H9 (cell line): ENCODE measurements around the gene LNPEP. TPM values are rescaled to one million over a fixed set of nuclear protein-coding genes. Genes with fewer than 3 reads are reported as not detected.

Experiments used
- DNase-seq: peaks from one replicate; pipeline ENCODE4 v3.0.0-alpha.2; 2017
- H2AFZ ChIP-seq: one replicate; pipeline ENCODE4 v1.6.1; 2013; ENCODE audit warnings: mild to moderate bottlenecking, low read length, control low read depth, moderate library complexity
- H2AK5ac ChIP-seq: 2 replicates; pipeline ENCODE4 v1.6.1; 2013; ENCODE audit warnings: low read length, control low read depth, mixed read lengths; ENCODE audit not compliant: insufficient read length
- H2BK120ac ChIP-seq: one replicate; pipeline ENCODE4 v1.6.1; 2013; ENCODE audit warnings: low read depth, mild to moderate bottlenecking, low read length, control low read depth, inconsistent platforms; ENCODE audit not compliant: poor library complexity, severe bottlenecking
- H2BK12ac ChIP-seq: 2 replicates; pipeline ENCODE4 v1.6.1; 2013; ENCODE audit warnings: low read length, control low read depth, mixed read lengths, low read depth; ENCODE audit not compliant: insufficient read length
- H2BK15ac ChIP-seq: 2 replicates; pipeline ENCODE4 v1.6.1; 2013; ENCODE audit warnings: low read depth, low read length, control low read depth
- H2BK20ac ChIP-seq: one replicate; pipeline ENCODE4 v1.6.1; 2013; ENCODE audit warnings: low read depth, mild to moderate bottlenecking, low read length, control low read depth, inconsistent platforms; ENCODE audit not compliant: poor library complexity, severe bottlenecking
- H2BK5ac ChIP-seq: 2 replicates; pipeline ENCODE4 v1.6.1; 2013; ENCODE audit warnings: low read length, control low read depth, mixed read lengths; ENCODE audit not compliant: insufficient read length
- H3K14ac ChIP-seq: 2 replicates; pipeline ENCODE4 v1.6.1; 2013; ENCODE audit warnings: low read length, control low read depth; ENCODE audit not compliant: insufficient read depth
- H3K18ac ChIP-seq: 2 replicates; pipeline ENCODE4 v1.6.1; 2013; ENCODE audit warnings: low read depth, mild to moderate bottlenecking, mixed read lengths, low read length, control low read depth; ENCODE audit not compliant: insufficient read length
- H3K23ac ChIP-seq: 2 replicates; pipeline ENCODE4 v1.6.1; 2013; ENCODE audit warnings: low read length, control low read depth, mixed read lengths, low read depth; ENCODE audit not compliant: insufficient read length
- H3K23me2 ChIP-seq: 2 replicates; pipeline ENCODE4 v1.6.1; 2013; ENCODE audit warnings: low read depth, mild to moderate bottlenecking, mixed read lengths, low read length, control low read depth; ENCODE audit not compliant: insufficient read length, poor library complexity, severe bottlenecking
- H3K27ac ChIP-seq: 2 replicates; pipeline ENCODE4 v1.5.1; 2013; ENCODE audit warnings: low read length, control low read depth, mixed read lengths, low read depth; ENCODE audit not compliant: insufficient read length
- H3K27me3 ChIP-seq: 2 replicates; pipeline ENCODE4 v1.6.1; 2013; ENCODE audit warnings: low read length, control low read depth, inconsistent platforms; ENCODE audit not compliant: insufficient read depth
- H3K4ac ChIP-seq: 2 replicates; pipeline ENCODE4 v1.6.1; 2013; ENCODE audit warnings: low read depth, mild to moderate bottlenecking, control low read depth, inconsistent platforms, low read length, moderate library complexity
- H3K4me1 ChIP-seq: 2 replicates; pipeline ENCODE4 v1.6.1; 2013; ENCODE audit warnings: low read length, control low read depth, inconsistent platforms; ENCODE audit not compliant: insufficient read depth
- H3K4me2 ChIP-seq: 2 replicates; pipeline ENCODE4 v1.6.1; 2013; ENCODE audit warnings: low read length, control low read depth, mixed read lengths; ENCODE audit not compliant: insufficient read length, insufficient read depth
- H3K56ac ChIP-seq: 2 replicates; pipeline ENCODE4 v1.6.1; 2013; ENCODE audit warnings: low read depth, mild to moderate bottlenecking, mixed read lengths, low read length, control low read depth; ENCODE audit not compliant: insufficient read length
- H3K79me1 ChIP-seq: 2 replicates; pipeline ENCODE4 v1.6.1; 2013; ENCODE audit warnings: low read depth, mild to moderate bottlenecking, moderate library complexity, low read length, control low read depth, inconsistent platforms; ENCODE audit not compliant: insufficient read depth, poor library complexity, severe bottlenecking
- H3K79me2 ChIP-seq: 2 replicates; pipeline ENCODE4 v1.6.1; 2013; ENCODE audit warnings: low read length, control low read depth, inconsistent platforms; ENCODE audit not compliant: insufficient read depth
- H3K9ac ChIP-seq: 2 replicates; pipeline ENCODE4 v1.6.1; 2013; ENCODE audit warnings: low read length, control low read depth, mixed read lengths; ENCODE audit not compliant: insufficient read length; ENCODE audit errors: extremely low read depth
- H3K9me3 ChIP-seq: one replicate; pipeline ENCODE4 v1.6.1; 2013; ENCODE audit warnings: low read depth, low read length, inconsistent platforms; ENCODE audit not compliant: control insufficient read depth
- H3T11ph ChIP-seq: one replicate; pipeline ENCODE4 v1.6.1; 2013; ENCODE audit warnings: mild to moderate bottlenecking, low read length, control low read depth, inconsistent platforms
- H4K20me1 ChIP-seq: one replicate; pipeline ENCODE4 v1.6.1; 2013; ENCODE audit not compliant: control insufficient read depth, insufficient read length, insufficient read depth
- H4K5ac ChIP-seq: 2 replicates; pipeline ENCODE4 v1.6.1; 2013; ENCODE audit warnings: low read depth, mild to moderate bottlenecking, mixed read lengths, low read length, control low read depth; ENCODE audit not compliant: insufficient read length
- H4K8ac ChIP-seq: replicated peaks from 2 replicates; pipeline ENCODE4 v1.6.1; 2013; ENCODE audit warnings: low read length, control low read depth, mixed read lengths, low read depth; ENCODE audit not compliant: insufficient read length
- H4K91ac ChIP-seq: 2 replicates; pipeline ENCODE4 v1.6.1; 2013; ENCODE audit warnings: low read depth, mild to moderate bottlenecking, moderate library complexity, mixed read lengths, low read length, control low read depth; ENCODE audit not compliant: insufficient read length
- H3K27ac Mint-ChIP-seq, 3 experiments: 2 replicates in 2 of 3; 3 replicates in 1 of 3; pipeline ENCODE4 v1.8.0; 2020 to 2021; ENCODE audit warnings: mixed read lengths in 3 of 3, mild to moderate bottlenecking in 1 of 3, moderate library complexity in 1 of 3
- H3K27me3 Mint-ChIP-seq: 2 replicates; pipeline ENCODE4 v1.8.0; 2021; ENCODE audit warnings: low read depth, mild to moderate bottlenecking, moderate library complexity, mixed read lengths
- H3K36me3 Mint-ChIP-seq, 3 experiments: 2 replicates in 2 of 3; 3 replicates in 1 of 3; pipeline ENCODE4 v1.8.0; 2020 to 2021; ENCODE audit warnings: low read depth in 3 of 3, mixed read lengths in 3 of 3; ENCODE audit not compliant: insufficient read depth in 1 of 3
- H3K4me1 Mint-ChIP-seq, 2 experiments: 2 replicates each; pipeline ENCODE4 v1.8.0; 2020; ENCODE audit warnings: mixed read lengths in 2 of 2
- H3K4me3 Mint-ChIP-seq, 2 experiments: 2 replicates in 1 of 2; 3 replicates in 1 of 2; pipeline ENCODE4 v1.8.0; 2020 to 2021; ENCODE audit warnings: mild to moderate bottlenecking in 2 of 2, mixed read lengths in 2 of 2, moderate library complexity in 1 of 2
- H3K9me3 Mint-ChIP-seq, 2 experiments: 2 replicates in 1 of 2; 3 replicates in 1 of 2; pipeline ENCODE4 v1.8.0; 2020; ENCODE audit warnings: mild to moderate bottlenecking in 2 of 2, mixed read lengths in 2 of 2, moderate library complexity in 1 of 2
- WGBS: extraction: QIAGEN DNeasy Blood & Tissue Kit; methylation state at CpG from one replicate; pipeline ENCODE4 v1.1.7; 2013; ENCODE audit warnings: missing lambda C conversion rate, low lambda C conversion rate, mixed read lengths; ENCODE audit not compliant: insufficient read length; ENCODE audit errors: extremely low coverage; 5-methylcytosine and 5-hydroxymethylcytosine counted together
- total RNA-seq: library from RNA; stranded (reverse); gene quantifications from 2 replicates; pipeline ENCODE4 v1.2.1, GENCODE V29; 2021
- TF ChIP-seq, protein P1 (sequence below): fragments of 200-600 bp; sonication (generic); conservative IDR thresholded peaks from 3 replicates; pipeline ENCODE4 v1.8.0; 2021; ENCODE audit warnings: antibody characterized with exemption, mild to moderate bottlenecking

Gene LNPEP
- total RNA-seq, 1 experiment from 2014 or later, result 4.1 TPM

DNA sequence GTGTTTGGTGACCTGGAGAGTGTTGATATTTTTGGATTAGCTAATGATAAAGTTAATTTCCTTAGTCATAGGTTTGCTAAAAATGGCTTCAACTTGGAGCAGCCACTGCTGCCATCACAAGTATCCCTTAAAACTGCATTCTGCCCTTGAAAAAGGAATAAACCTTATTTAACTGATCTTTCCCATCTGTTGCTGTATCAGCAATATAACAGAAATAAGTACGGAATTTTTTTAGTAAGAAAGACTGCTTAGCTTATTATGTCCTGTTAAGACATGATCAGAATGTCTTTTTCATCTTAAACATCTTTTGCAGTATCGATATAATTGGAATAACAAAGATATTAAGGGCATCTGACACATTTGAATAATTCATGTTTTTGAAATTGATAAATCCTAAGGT, 75.7 kb downstream of the LNPEP start:
- Histone ChIP-seq H4K20me1 (no peaks in the 10 kb centered on the region), H2AFZ (no peak overlapping the region), H4K8ac (no peak overlapping the region), H2BK12ac (no peak overlapping the region), H3K27ac (no peak overlapping the region), H3K4ac (no peak overlapping the region), H3K27me3 (no peaks in the 10 kb centered on the region), H3T11ph (no peak overlapping the region), H3K23ac (no peak overlapping the region), H3K9me3 (no peaks in the 10 kb centered on the region), H2AK5ac (no peak overlapping the region), H3K18ac (no peak overlapping the region), H2BK15ac (no peak overlapping the region), H2BK5ac (no peak overlapping the region), H2BK120ac (no peak overlapping the region), H3K9ac (no peak overlapping the region), H3K23me2 (no peaks in the 10 kb centered on the region), H4K91ac (no peak overlapping the region), H3K79me1 (no peaks in the 10 kb centered on the region), H2BK20ac (no peak overlapping the region), H3K14ac (no peak overlapping the region), H3K4me2 (no peak overlapping the region), H3K79me2 (no peaks in the 10 kb centered on the region), H4K5ac (no peak overlapping the region), H3K56ac (no peak overlapping the region), H3K4me1 (no peaks in the 10 kb centered on the region)
- Mint-ChIP-seq H3K4me3 (no peak overlapping the region), H3K9me3 (no peaks in the 10 kb centered on the region), H3K4me1 (peaks cover 13 to 15% of the 10 kb centered on the region in 2 experiments), H3K36me3 (no peaks in the 10 kb centered on the region; a peak in 1 of 7 replicates), H3K27ac (no peak overlapping the region), H3K27me3 (no peaks in the 10 kb centered on the region)
- no CpG with 5 or more reads among the region's 2 CpGs for WGBS
- no peak for DNase-seq
- TF ChIP-seq, protein P1, sequence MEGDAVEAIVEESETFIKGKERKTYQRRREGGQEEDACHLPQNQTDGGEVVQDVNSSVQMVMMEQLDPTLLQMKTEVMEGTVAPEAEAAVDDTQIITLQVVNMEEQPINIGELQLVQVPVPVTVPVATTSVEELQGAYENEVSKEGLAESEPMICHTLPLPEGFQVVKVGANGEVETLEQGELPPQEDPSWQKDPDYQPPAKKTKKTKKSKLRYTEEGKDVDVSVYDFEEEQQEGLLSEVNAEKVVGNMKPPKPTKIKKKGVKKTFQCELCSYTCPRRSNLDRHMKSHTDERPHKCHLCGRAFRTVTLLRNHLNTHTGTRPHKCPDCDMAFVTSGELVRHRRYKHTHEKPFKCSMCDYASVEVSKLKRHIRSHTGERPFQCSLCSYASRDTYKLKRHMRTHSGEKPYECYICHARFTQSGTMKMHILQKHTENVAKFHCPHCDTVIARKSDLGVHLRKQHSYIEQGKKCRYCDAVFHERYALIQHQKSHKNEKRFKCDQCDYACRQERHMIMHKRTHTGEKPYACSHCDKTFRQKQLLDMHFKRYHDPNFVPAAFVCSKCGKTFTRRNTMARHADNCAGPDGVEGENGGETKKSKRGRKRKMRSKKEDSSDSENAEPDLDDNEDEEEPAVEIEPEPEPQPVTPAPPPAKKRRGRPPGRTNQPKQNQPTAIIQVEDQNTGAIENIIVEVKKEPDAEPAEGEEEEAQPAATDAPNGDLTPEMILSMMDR, result no peak
